Body of pancreas (tissue), 4 donors: ENCODE results near the gene CACNG4.

Experiments
- CTCF ChIP-seq, 7 experiments: fragments of 450-650 bp in 4 of 7; fragments of 200-600 bp in 3 of 7; sonication (generic) in 3 of 7; IDR thresholded peaks; one replicate each; pipeline ENCODE4 v1.5.1; 2016 to 2019; ENCODE audit warnings: antibody characterized with exemption in 7 of 7
- POLR2A ChIP-seq, 3 donors: fragments of 450-650 bp; IDR thresholded peaks; one replicate each; pipeline ENCODE4 v1.6.1; 2016; ENCODE audit warnings: antibody characterized with exemption in 3 of 3, mild to moderate bottlenecking in 2 of 3

- TF ChIP-seq CTCF (IDR thresholded peaks at IDR 0.05) = no peak
- TF ChIP-seq POLR2A (IDR thresholded peaks at IDR 0.05) = no peak
Measured at GRCh38 chr17:66950325-66950724, 14.2 kb upstream of the CACNG4 start.
